ENCODE data around the gene PPM1B. TPM values are rescaled to one million over a fixed set of nuclear protein-coding genes. Genes with fewer than 3 reads are reported as not detected.

PPM1B gene
- total and polyA plus RNA-seq, 2 donors (not counting 1 experiment from before 2014, with no cell fraction given) = 15.3 to 81.4 TPM

DNA sequence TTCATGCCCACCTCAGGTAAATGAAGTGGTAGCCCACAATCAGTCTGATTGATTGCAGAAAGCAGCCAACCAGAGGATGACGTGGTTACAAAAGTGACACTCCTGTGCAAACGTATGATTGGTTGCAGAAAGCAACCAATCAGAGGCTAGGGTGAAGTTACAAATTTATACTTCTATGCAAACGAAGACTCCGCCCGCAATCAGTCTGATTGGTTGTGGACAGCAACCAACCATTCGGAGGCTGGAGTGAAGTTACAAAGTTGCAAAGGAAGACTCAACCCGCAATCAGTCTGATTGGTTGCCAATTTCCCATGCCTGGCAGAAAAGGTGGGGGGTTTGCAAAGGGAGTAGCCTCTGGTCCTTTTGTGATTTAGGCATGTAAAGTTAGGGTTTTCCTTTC is 102.6 kb downstream of the PPM1B start:
- Histone ChIP-seq H3K27me3 (replicated peaks in 1 of 4; ENCODE audit: control extremely low read depth in 1 of 4, control insufficient read depth in 3 of 4, insufficient read depth in 4 of 4, low read length in 3 of 4) (peaks cover 0 to 2% (median 0%) of the 10 kb centered on the region in 4 experiments), H3K4me1 (ENCODE audit: control insufficient read depth in 2 of 2, insufficient read depth in 2 of 2, low read length in 2 of 2) (no peaks in the 10 kb centered on the region), H3K4me3 (ENCODE audit: control extremely low read depth in 1 of 5, extremely low read depth in 1 of 5, insufficient read depth in 1 of 5, low read depth in 2 of 5, low read length in 4 of 5) (no peak overlapping the region), H3K9me3 (ENCODE audit: control extremely low read depth in 1 of 3, control insufficient read depth in 2 of 3, insufficient read depth in 1 of 3, low read length in 2 of 3) (peaks cover 0 to 6% (median 0%) of the 10 kb centered on the region in 3 donors), H3K79me2 (ENCODE audit: control insufficient read depth, insufficient read depth, low read length) (no peaks in the 10 kb centered on the region), H3K27ac (ENCODE audit: low read length in 2 of 2) (no peak overlapping the region), H3K4me2 (replicated peaks; ENCODE audit: low read depth, low read length, poor library complexity, severe bottlenecking) (no peak overlapping the region), H2AFZ (ENCODE audit: insufficient read depth, low read depth, low read length, poor library complexity, severe bottlenecking) (no peak overlapping the region), H4K20me1 (ENCODE audit: control insufficient read depth, insufficient read depth, low read length, poor library complexity, severe bottlenecking) (no peaks in the 10 kb centered on the region), H3K9ac (ENCODE audit: low read length) (no peak overlapping the region), H3K36me3 (replicated peaks in 1 of 2; ENCODE audit: control extremely low read depth in 1 of 2, control insufficient read depth in 1 of 2, extremely low read depth in 1 of 2, insufficient read depth in 2 of 2, low read length in 1 of 2) (no peaks in the 10 kb centered on the region)
- TF ChIP-seq CTCF (IDR thresholded peaks at IDR 0.05) (no peak), EZH2 (IDR thresholded peaks at IDR 0.05; ENCODE audit: borderline replicate concordance, insufficient read depth, low read depth, low read length, poor library complexity, severe bottlenecking) (no peak)
- H3K27ac Mint-ChIP-seq = no peak overlapping the region
- no peak for DNase-seq
- H3K4me3 Mint-ChIP-seq = no peak overlapping the region
- no peaks in the 10 kb centered on the region for H3K27me3 Mint-ChIP-seq
- intact Hi-C loops (cut with micrococcal nuclease) = no loop called here
- no peaks in the 10 kb centered on the region for H3K4me1 Mint-ChIP-seq
- H3K9me3 Mint-ChIP-seq (ENCODE audit: insufficient read depth) = peaks cover 2% of the 10 kb centered on the region
- ATAC-seq (ENCODE audit: low read depth) = no peak
- CTCF ChIA-PET = no interaction called here
- 91% methylated on average over 7 of the region's 7 CpGs for WGBS (ENCODE audit: insufficient coverage)
- POLR2A ChIA-PET = interaction anchor here (0.5 kb wide), 1 partner anchor 1924 kb away, joined by 3 read pairs; no protein-coding TSS in a partner anchor

GRCh38 chr2:44273076-44273475 is 104.4 kb downstream of the PPM1B start:
- DNase-seq (no peak), ATAC-seq (ENCODE audit: low read depth) (no peak)
- H3K27ac ChIP-seq (ENCODE audit: low read length in 2 of 2) = no peak overlapping the region
- TF ChIP-seq CTCF (IDR thresholded peaks at IDR 0.05) (no peak), EZH2 (IDR thresholded peaks at IDR 0.05; ENCODE audit: borderline replicate concordance, insufficient read depth, low read depth, low read length, poor library complexity, severe bottlenecking) (no peak)
- Mint-ChIP-seq H3K9me3 (ENCODE audit: insufficient read depth) (peaks cover 2% of the 10 kb centered on the region), H3K4me1 (no peaks in the 10 kb centered on the region), H3K27ac (no peak overlapping the region), H3K27me3 (no peaks in the 10 kb centered on the region), H3K4me3 (no peak overlapping the region)
- no peak overlapping the region for H3K9ac ChIP-seq (ENCODE audit: low read length)
- intact Hi-C loops (cut with micrococcal nuclease) = no loop called here
- H4K20me1 ChIP-seq (ENCODE audit: control insufficient read depth, insufficient read depth, low read length, poor library complexity, severe bottlenecking) = no peaks in the 10 kb centered on the region
- no peak overlapping the region for H3K4me2 ChIP-seq (replicated peaks; ENCODE audit: low read depth, low read length, poor library complexity, severe bottlenecking)
- no peaks in the 10 kb centered on the region for H3K79me2 ChIP-seq (ENCODE audit: control insufficient read depth, insufficient read depth, low read length)
- H2AFZ ChIP-seq (ENCODE audit: insufficient read depth, low read depth, low read length, poor library complexity, severe bottlenecking) = no peak overlapping the region
- no CpG with 5 or more reads among the region's 3 CpGs for WGBS (ENCODE audit: insufficient coverage)
- H3K36me3 ChIP-seq (replicated peaks in 1 of 2; ENCODE audit: control extremely low read depth in 1 of 2, control insufficient read depth in 1 of 2, extremely low read depth in 1 of 2, insufficient read depth in 2 of 2, low read length in 1 of 2) = no peaks in the 10 kb centered on the region
- peaks cover 0 to 6% (median 0%) of the 10 kb centered on the region in 3 donors for H3K9me3 ChIP-seq (ENCODE audit: control extremely low read depth in 1 of 3, control insufficient read depth in 2 of 3, insufficient read depth in 1 of 3, low read length in 2 of 3)
- ChIA-PET POLR2A (no interaction called here), CTCF (interaction anchor here (1.0 to 1.1 kb wide), 2 partner anchors 19 to 22 kb away, joined by 3 read pairs; no protein-coding TSS in a partner anchor)
- peaks cover 0 to 2% (median 0%) of the 10 kb centered on the region in 4 experiments for H3K27me3 ChIP-seq (replicated peaks in 1 of 4; ENCODE audit: control extremely low read depth in 1 of 4, control insufficient read depth in 3 of 4, insufficient read depth in 4 of 4, low read length in 3 of 4)
- no peaks in the 10 kb centered on the region for H3K4me1 ChIP-seq (ENCODE audit: control insufficient read depth in 2 of 2, insufficient read depth in 2 of 2, low read length in 2 of 2)
- no peak overlapping the region for H3K4me3 ChIP-seq (ENCODE audit: control extremely low read depth in 1 of 5, extremely low read depth in 1 of 5, insufficient read depth in 1 of 5, low read depth in 2 of 5, low read length in 4 of 5)
